ENCODE measurements around the gene MAP7.

DNA sequence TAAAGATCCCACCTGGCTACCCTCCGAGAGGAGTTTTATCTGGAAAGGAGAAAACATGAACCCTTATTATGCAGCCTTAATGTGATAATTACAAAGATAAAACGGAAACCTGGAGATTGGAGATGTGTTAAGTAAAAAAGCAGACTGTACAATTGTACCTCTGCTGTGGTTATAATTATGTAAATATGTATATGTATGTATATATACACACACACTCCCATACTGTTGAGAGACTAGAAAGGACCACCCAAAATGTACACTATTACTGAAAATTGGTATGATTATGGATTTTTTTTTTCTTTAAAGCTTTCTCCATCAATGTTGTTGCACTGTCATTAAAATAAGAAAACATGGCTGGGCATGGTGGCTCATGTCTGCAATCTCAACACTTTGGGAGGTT is 188.4 kb downstream of the MAP7 start:
- TF ChIP-seq CTCF (IDR thresholded peaks at IDR 0.05) (no peak), POLR2A (IDR thresholded peaks at IDR 0.05) (no peak), EP300 (IDR thresholded peaks at IDR 0.05) (no peak)
